Endothelial cell of hepatic sinusoid (primary cell): Measurements from ENCODE around the gene SPATA7.

Experiments used
- in situ Hi-C: cut with HindIII; loops from 2 replicates; pipeline ENCODE4 v1.10.0; 2017; ENCODE audit warnings: low sequenced_read_pairs

Gene SPATA7

DNA sequence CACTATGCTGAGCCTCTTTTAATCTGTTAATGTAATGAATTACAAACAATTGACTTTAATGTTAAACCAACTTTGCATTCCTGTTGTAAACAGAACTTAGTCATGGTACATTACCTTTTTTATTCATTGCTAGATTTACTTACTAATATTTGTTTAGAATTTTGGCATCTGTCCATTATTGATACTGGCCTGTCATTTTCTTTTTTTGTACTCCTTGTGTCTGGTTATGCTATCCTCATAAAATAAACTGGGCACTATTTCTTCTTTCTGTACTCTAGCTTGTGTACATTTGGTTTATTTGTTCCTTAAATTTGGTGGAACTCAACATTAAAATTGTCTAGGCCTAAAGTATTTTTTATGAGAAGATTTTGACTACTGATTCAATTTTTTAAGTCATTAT lies 32.1 kb downstream of the SPATA7 start:
- in situ Hi-C loops: no loop called here

DNA sequence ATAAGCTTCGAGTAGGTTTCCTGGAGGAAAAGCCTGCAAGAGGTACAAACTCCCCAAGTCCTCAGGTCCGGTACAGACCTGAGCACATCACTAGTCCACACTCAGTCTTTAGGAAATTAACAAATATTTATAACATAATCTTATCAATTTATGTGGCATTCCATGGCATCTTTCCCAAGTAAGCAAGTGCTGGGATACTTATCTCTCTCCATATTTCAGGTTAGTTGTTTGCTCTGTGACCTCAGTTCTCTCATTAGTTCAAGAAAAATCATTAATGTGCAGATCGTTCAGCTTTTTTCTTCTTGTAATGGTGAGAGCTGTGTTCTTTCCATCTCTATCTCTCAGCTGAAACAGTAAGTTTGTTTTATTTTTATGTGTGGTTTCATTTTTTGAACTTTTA lies 34.7 kb downstream of the SPATA7 start:
- in situ Hi-C loops: no loop called here

DNA sequence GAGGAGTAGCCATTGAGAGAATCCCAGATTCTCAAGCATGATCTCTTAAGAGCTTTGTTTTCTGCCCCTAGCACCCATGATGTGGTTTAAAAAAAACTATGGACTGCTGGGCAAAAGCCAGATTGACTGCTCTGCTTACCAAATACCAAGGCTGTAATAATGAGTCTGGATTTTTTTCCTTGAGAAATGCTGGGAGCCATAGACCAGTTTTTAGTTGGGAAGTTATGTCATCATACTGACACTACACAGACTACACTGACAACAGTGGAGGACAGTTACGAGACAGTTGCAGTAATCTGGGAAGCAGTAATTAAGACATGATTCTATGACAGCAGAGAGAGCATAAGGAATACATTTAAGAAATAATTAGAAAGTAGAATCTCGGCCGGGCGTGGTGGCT lies 35.8 kb downstream of the SPATA7 start:
- in situ Hi-C loops: no loop called here

DNA sequence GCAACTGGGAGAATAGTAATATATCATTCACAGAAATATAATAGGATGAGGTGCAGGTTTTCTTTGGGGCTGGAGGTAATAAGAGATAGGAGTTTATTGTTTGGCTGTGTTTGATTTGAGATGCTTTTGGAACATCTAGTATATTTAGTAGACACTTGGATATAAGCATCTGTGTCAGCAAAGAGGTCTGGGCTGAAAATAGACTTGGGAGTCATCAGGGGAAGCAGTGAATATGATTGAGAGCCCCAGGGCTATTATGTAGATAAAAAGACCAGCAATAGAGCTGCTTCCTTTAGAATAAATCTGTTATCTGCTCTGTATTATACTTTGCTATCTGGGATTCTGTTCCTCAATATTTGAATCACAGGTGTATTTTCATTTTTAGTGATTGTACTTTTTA lies 36.6 kb downstream of the SPATA7 start:
- in situ Hi-C loops: no loop called here

DNA sequence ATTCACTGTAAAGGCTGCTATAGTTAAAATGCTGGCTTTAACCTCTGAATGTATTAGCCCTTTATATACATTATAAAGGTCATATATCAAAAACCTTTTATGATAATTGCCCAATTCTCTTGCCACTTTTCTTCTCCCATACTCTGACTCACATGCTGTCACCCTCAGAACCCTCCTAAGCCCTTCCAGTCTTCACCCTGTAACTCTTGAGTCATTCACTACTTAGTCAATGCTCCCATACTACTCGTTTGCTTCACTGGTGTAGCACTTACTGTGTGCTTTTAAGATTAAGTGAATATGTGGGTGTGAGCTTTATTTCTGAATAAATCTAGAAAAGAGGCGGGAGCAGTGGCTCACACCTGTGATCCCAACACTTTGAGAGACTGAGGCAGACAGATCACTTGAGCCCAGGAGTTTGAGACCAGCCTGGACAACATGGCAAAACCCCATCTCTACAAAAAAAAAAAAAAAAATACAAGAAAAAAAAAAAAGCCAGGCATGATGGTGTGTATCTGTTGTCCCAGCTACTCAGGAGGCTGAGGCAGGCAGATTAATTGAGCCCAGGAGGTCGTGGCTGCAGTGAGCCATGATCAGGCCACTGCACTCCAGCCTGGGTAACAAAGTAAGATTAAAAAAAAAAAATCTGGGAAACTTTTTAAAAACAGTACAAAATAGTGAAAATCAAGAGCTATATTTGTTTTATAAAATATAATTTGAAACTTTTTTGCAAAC lies 37.6 kb downstream of the SPATA7 start:
- in situ Hi-C loops: no loop called here

DNA sequence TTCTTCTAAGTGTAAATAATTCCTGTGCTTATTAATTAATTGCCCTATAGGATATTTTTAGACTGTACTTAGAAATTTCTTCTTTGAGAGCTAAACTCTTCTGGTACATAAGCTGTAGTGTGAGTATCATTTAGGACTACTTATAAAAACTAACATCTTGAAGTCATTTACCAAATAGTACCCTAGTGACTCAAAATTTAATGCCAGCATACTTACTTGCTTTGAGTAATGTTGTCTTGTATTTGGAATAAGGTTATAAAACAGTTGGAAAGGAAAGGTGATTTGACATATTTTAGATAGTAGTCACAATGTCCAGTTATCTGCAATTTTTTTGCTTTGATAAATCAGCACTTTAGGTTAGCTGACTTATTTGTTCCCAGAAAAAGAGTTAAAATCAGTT lies 39.1 kb downstream of the SPATA7 start:
- in situ Hi-C loops: no loop called here

DNA sequence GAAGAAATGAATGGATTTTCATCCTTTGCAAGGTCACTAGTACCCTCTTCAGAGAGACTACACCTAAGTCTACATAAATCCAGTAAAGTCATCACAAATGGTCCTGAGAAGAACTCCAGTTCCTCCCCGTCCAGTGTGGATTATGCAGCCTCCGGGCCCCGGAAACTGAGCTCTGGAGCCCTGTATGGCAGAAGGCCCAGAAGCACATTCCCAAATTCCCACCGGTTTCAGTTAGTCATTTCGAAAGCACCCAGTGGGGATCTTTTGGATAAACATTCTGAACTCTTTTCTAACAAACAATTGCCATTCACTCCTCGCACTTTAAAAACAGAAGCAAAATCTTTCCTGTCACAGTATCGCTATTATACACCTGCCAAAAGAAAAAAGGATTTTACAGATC lies 40.8 kb downstream of the SPATA7 start:
- in situ Hi-C loops: no loop called here

DNA sequence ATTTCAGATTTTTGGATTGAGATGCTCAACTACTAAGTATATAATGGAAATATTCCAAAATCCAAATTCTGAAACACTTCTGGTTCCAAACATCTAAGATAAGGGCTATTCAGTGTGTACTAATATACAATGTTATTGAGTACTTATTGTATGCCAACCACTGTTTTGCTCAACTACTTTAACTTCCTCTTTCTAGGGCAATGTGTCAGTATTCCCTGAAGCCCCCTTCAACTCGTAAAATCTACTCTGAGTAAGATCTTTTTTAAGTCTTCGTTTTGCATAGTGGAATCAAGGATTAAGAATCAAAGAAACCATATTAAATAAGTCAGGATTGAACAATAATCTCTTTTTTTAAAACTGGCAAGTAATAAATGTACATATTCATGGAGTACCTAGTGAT lies 45.5 kb downstream of the SPATA7 start:
- in situ Hi-C loops: no loop called here

DNA sequence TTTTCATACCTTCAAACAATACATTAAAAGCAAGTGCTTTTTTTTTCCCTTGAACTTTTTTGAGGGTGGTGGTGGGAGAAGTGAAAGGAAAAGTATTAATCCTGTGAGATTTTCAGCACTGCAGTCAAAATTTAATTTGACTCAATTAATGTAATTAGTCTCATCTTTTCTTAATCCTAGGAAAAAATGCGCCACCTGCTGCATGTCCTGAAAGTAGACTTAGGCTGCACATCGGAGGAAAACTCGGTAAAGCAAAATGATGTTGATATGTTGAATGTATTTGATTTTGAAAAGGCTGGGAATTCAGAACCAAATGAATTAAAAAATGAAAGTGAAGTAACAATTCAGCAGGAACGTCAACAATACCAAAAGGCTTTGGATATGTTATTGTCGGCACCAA lies 52.2 kb downstream of the SPATA7 start:
- in situ Hi-C loops: no loop called here

DNA sequence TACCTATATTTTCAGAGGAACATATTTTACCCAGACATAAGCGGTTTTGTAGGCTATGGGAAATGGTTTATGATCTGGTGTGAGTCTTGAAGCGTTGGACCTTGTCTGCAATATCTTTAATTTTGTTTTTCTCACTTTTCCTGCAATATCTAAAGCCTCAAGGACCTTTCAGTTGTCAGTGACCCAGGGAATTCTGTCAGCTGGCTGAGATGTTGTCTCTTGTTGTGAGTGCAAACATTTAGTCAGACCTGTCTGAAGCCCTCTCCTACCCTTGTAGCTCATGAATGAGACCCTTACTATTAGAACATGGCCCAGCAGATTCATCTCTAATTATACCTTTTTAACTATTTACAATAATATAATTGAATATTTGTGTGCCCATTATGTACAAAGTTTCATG lies 53.6 kb downstream of the SPATA7 start:
- in situ Hi-C loops: no loop called here

DNA sequence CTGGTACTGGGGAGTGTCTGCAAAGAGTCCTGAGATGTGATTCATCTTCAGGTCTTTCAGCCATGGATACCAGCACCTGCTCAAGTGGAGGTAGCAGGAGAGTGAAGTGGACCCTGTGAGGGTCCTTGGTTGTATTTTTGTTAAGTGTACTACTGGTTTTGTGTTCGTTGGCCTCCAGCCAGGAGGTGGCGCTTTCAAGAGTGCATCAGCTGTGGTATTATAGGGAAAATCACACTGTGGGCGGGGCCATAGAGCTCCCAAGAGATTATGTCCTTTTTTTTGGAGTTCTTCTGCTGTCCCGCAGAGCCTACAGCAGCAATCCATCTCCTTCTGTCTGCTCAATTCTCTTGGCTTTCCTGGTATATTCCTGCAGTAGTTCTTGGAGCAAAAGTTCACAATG lies 66.8 kb downstream of the SPATA7 start:
- in situ Hi-C loops: no loop called here

DNA sequence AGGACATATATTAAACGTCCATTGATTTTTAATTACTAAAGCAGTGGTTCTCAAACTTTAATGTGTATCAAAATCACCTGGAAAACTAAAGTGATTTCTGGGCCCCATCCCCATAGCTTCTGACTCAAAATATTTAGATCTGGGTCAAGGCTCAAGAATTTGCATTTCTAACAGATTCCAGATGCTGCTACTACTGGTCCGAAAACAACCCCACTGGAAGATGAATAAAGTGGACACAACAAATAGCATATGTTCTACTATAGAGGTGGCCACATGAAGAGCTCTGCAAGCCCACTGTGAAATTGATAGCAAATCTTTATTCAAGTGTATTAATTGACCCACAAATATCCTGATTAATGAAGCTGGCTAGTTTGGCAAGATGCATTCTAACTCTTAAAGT lies 69.4 kb downstream of the SPATA7 start:
- in situ Hi-C loops: no loop called here

DNA sequence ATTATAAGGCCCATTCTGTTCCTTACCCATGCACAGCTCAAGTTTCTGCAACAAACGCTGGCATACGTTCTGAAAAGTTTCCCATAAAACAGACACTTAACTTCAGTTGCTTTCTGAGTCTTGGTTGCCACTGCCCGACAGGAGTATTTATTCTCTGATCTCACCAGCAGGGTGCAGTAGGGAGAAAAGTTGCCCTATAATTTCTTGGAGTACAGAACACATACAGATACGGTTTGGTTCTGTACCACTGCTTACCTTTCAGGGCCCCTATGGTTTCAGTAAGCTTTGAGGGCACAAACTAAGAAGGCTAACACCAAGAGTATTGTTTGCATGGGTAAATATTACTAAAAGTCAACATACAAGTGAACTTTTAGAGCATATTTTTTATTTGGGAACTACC lies 77.9 kb downstream of the SPATA7 start:
- in situ Hi-C loops: no loop called here

DNA sequence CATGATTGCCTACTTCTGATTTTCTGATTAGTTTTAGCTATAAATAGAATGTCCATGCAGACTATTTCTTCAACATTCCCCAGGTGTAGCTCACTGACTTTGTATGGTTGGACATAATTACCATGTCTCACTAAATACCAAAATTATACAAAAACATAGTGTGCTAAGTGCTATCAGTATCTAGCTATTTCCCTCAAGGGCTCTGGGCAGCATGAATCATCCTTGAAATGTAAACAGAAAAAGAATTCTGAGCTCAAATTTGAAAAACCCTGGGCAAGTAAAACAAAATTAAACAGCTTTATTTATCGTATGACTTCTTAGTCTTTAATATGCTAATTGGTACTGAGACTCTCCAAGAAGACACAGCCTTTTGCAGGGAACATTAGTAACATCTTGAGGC lies 82.9 kb downstream of the SPATA7 start:
- in situ Hi-C loops: no loop called here

DNA sequence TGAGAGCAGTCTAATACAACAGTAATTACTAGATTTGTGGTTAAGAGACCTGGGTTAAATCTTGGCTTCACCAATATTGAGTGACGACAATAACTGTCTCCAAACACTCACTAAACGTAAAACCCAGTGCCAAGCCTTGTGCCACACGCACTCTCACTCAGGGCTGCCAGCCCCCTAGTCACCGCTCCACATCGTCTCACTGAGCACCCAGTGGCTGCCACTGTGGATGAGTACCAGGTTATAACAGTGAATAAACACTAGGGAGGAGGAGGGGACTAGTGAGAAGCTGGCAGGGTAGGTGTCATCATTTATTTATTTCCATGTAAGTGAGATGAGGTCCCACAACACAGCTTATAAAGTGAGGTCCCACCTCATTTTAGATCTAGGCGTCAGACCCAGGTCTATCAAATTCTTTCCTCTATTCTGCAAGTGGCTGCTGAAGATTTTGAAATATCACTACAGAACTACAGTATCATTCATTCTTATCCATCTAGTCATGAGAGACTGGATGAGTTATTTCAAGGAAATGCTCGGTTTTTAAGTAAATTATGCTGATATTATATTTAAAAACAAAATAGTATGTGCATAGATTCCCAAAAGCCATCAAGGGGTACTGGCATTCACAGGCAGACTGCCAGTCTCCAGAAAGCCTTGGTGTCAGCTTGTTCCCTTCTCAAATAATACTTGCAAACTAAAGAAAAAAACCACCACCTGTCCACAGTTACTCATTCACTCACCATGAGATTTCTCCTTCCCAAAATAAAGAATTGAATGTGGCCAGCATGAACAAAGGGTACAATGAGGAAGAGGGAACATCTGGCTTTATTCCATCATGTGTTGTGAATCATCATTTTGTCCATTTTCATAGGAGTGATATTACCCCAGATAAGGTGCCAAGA lies 85.3 kb downstream of the SPATA7 start:
- in situ Hi-C loops: no loop called here

DNA sequence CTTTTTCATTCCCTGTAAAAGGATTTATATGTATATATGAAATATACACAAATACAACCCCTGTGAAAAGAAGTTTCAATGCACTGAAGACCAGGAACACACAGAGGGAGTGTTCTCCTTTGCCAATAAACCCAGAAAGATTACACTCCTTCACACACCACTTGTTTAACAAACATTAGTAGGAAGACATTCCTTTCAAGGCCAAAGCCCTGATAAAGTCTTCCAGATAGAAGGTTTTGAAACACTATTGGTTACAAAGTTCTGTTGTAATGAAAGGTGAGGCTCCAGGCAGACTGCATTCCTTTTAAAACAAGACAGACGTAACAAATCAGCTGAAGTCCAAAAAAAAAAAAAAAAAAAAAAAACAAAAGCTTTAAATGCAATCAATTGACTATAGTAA lies 88.3 kb downstream of the SPATA7 start:
- in situ Hi-C loops: no loop called here

DNA sequence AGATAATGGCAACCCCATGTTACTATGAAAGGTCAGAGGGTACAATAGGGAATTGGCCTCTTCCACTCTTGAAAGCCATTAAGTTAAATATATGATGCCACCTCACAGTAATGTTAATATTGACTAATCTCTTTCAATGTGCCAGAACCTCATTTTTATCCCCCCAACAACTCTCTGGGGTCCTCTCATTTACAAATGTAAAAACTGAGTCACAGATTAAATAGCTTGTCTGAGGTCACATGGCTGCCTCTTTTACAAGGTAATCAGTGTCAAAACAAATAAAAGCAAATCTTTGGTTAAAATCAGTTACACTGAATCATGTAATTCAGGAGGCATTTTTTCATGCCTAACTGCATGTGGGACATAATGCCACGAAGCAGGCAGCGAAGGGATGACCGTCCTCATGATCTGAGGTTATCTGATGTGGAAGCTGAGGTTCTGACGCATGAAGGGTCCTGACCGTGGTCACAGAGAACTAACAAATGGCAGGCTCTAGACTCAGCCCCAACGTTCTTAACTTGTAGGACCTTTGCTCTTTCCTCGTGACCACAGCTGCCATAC lies 90.8 kb downstream of the SPATA7 start:
- in situ Hi-C loops: no loop called here

DNA sequence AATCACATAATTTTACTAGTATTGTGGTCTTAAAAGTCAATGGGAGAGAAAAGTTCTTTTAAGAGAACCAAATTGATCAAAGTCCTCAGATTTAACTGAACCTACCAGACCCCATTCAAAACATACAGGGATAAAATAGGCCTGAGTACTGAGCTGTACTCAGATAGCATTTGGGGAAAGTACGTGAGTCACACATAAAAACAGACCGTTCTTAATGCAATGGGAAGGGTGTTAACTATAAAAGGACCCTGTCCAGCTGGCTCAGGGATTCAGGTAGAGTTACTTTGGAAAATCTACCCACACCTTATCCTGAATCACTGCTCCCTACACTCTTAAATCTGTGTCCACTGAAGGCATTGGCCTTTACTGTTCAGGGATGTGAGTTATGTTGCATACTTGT lies 91.4 kb downstream of the SPATA7 start:
- in situ Hi-C loops: no loop called here

DNA sequence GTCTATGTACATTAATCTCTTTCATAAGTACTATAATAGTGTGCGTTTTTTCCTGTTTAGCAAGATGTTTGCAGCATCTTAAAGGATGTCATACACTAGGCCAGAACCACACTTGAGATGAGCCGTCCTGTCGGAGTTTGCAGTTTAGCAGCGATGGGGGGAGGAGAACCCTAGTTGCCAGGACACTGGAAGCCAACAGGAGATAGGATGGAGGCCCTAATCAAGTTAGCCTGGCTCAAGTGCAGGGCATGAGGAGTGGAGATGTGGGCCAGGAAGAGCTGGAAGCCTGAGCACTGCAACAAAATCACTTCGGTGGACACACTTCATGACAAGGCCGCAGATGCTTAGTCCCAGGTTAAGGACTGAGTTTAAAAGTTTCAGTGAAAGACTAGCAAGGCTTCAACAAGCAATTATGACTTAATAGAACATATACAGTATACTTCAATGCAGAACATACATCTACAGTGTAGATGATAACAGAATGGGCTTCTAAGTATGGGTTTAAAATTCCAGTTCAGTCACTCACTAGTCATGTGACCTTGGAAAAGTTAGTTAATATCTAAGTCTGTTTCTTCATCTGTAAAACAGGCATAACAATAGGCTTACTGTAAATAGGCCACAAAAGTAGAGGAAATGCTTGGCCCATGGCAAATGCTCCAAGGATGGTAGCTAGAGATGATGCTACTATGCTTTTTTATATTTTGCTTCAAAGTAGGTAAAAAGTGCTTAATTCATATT lies 92.2 kb downstream of the SPATA7 start:
- in situ Hi-C loops: no loop called here

DNA sequence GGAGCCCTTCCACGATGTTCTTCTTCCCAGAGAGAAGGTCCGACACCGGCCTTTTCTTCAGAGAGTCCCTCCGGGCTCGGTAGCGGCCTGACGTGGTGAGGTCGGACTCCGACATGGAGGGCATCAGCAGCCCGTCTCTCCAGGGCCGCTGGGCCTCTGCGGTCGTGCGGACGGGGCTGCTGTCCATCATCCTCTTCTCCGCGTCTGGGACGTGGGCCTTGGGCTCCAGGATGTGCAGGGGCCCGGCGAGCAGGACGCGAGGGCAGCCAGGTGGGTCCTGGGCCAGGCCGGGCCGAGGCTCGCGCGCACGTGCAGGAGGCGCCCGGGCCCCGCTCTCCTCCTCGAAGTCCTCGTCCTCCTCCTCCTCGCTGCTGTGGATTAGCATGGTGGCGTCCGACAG lies 93.5 kb downstream of the SPATA7 start:
- in situ Hi-C loops: no loop called here

DNA sequence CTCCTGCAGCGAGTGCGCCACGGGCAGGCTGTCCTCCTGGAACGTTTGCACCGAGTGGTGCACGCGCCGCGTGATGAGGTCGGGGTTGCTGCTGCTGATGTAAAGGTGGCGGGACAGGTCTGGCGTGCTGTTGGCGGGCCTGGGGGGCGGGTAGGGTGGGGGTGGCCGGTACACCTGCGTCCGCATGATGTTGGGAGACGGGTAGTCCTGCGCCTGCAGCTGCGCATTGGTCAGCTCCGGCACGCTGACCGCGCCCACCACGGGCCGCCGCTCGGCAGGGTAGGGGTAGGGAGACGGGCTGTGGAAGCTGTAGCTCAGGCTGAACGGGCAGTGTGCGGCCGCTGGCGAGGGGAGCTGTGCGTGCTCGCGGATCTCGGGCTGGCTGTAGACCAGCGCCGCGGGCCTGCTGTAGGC lies 94.1 kb downstream of the SPATA7 start:
- in situ Hi-C loops: no loop called here
